Spleen (tissue), 11 donors: ENCODE data around the gene SPATA25. TPM values are rescaled to one million over a fixed set of nuclear protein-coding genes. Genes with fewer than 3 reads are reported as not detected.
"Not testable (repeated sequence)": the region's sequence is repeated elsewhere in the genome, so short reads cannot be mapped to it uniquely, and the experiment has no call there.

Experiments
- DNase-seq: peaks from one replicate; pipeline ENCODE4 v3.0.0-alpha.2; 2020
- H3K27ac ChIP-seq, 8 donors: fragments of 200-600 bp; sonication (generic) in 7 of 8; 1 replicate in 4 of 8; 2 replicates in 4 of 8; pipeline versions ENCODE4 v1.5.0 to v1.8.0; 2016 to 2021; ENCODE audit warnings: inconsistent platforms in 4 of 8, mild to moderate bottlenecking in 4 of 8, moderate library complexity in 1 of 8
- H3K27me3 ChIP-seq, 7 donors: fragments of 200-600 bp; sonication (generic) in 6 of 7; replicated peaks in 1 of 7; 1 replicate in 4 of 7; 2 replicates in 3 of 7; pipeline versions ENCODE4 v1.5.0 to v1.8.0; 2016 to 2021; ENCODE audit warnings: inconsistent platforms in 3 of 7, mild to moderate bottlenecking in 1 of 7
- H3K36me3 ChIP-seq, 6 donors: fragments of 200-600 bp; sonication (generic) in 5 of 6; 1 replicate in 4 of 6; 2 replicates in 2 of 6; pipeline versions ENCODE4 v1.5.0 to v1.8.0; 2016 to 2021; ENCODE audit warnings: inconsistent platforms in 2 of 6
- H3K4me1 ChIP-seq, 6 donors: fragments of 200-600 bp; sonication (generic) in 5 of 6; 1 replicate in 3 of 6; 2 replicates in 3 of 6; pipeline versions ENCODE4 v1.5.0 to v1.8.0; 2016 to 2021; ENCODE audit warnings: inconsistent platforms in 3 of 6
- H3K4me3 ChIP-seq, 8 donors: fragments of 200-600 bp; sonication (generic) in 7 of 8; 1 replicate in 4 of 8; 2 replicates in 4 of 8; pipeline versions ENCODE4 v1.5.0 to v1.8.0; 2016 to 2021; ENCODE audit warnings: inconsistent platforms in 4 of 8, mild to moderate bottlenecking in 4 of 8, moderate library complexity in 2 of 8
- H3K9me3 ChIP-seq, 8 donors: fragments of 200-600 bp; sonication (generic) in 7 of 8; 1 replicate in 4 of 8; 2 replicates in 4 of 8; pipeline versions ENCODE4 v1.5.0 to v1.8.0; 2016 to 2021; ENCODE audit warnings: inconsistent platforms in 4 of 8
- CTCF ChIP-seq, 11 experiments: fragments of 200-600 bp in 7 of 11; fragments of 450-650 bp in 4 of 11; sonication (generic) in 4 of 11; IDR thresholded peaks in 8 of 11; conservative IDR thresholded peaks in 3 of 11; 1 replicate in 7 of 11; 2 replicates in 4 of 11; pipeline versions ENCODE4 v1.4.0 to v1.8.0; 2016 to 2021; ENCODE audit warnings: antibody characterized with exemption in 11 of 11, inconsistent platforms in 4 of 11, mild to moderate bottlenecking in 1 of 11
- POLR2A ChIP-seq, 3 donors: fragments of 450-650 bp; IDR thresholded peaks; one replicate each; pipeline ENCODE4 v1.5.1; 2017; ENCODE audit warnings: antibody characterized with exemption in 3 of 3, mild to moderate bottlenecking in 1 of 3
- POLR2AphosphoS5 ChIP-seq, 3 donors: sonication (generic); formaldehyde crosslinking; IDR thresholded peaks; one replicate each; pipeline ENCODE4 v1.5.1; 2017; ENCODE audit warnings: antibody characterized with exemption in 3 of 3
- WGBS, 5 donors: extraction: QIAGEN DNeasy Blood & Tissue Kit in 3 of 5; methylation state at CpG; one replicate each; pipeline versions ENCODE4 v1.1.5 to v1.1.7; 2013 to 2018; 5-methylcytosine and 5-hydroxymethylcytosine counted together
- intact Hi-C: fragments of 100-400 bp; cut with DNase I; formaldehyde crosslinking; loops from one replicate; pipeline ENCODE4 v1.15.0; 2023; ENCODE audit warnings: low total_unique reads
- polyA plus RNA-seq, 3 donors: library from polyadenylated mRNA; stranded (reverse); fragments of 200-250 nt; gene quantifications; one replicate each; pipeline ENCODE4 v1.2.1, GENCODE V29; 2013
- total RNA-seq, 7 donors: library from RNA; depleted of rRNA in 3 of 7; stranded (reverse); fragments of >200 nt in 3 of 7; fragmentation: NEBNext Ultra II Directional in 4 of 7; extraction: Animal tissue kit (Norgen Biotek cat#: 25700) in 4 of 7; gene quantifications; one replicate each; pipeline versions ENCODE4 v1.1.0 to v1.2.1, GENCODE V29; 2016 to 2021
- donor health status: healthy with polysubstance abuse.
- donor health status: DM: no; HTN: no; CAD: no; lungs with moderate emphysema.
- donor health status: DM: no; HTN: no; CAD: no.
- donor health status: Bipolar disorder and iron deficiency.
- donor health status: healthy.
- donor health status: DM: no; HTN: no; CAD: no.
- donor health status: DM: yes; HTN: yes; CAD: no.

Gene SPATA25
- total and polyA plus RNA-seq, 10 donors: 0.41 to 11.5 (median 3.0) TPM

DNA sequence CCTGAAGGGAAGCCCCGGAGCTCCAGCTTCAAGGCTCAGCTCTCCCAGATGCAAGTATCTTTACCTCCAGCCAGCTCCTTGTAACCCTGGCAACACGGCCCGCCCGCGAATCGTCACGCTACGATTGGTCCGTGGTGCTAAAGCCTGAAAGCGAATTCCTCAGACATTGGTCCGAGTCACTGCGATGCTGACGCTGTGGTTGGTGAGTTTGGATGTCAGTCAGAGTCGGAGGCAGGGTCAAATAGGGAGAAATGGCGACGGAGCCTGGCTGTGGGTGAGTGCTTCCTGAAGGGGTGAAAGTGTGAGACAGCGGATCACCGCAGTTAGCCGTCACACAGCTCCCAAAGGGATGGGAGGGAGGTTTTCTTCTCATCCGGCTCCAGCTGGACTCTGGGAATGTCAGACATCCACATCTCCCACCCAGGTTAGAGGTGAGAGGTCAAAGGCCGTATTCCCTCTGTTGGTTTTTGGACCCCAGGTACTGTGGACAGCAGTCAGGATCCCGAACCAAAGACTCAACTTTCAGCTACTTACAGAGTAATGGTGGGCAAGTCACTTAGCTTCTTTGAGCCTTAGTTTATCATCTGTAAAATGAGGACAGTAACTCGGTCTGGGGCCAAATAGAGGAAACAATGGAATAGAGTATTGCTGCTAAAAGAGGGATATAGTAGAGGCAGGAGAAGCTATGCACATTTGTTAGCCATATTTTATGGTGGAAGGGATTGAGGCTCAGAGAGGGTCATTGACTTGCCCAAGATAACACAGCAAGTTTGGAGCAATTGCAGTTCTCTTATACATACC, 6.2 kb downstream of the SPATA25 start, which contains the start of gene ZSWIM1:
TSS of gene ZSWIM1 (plus strand) at position 240 of the 801 bp plus-strand sequence. CDS start 1,366 bp downstream, outside the sequence.
- Histone ChIP-seq H3K4me3 (peak within 1 kb of the TSS; percentile 45 to 83 (median 54)), H3K27ac (peak within 1 kb of the TSS; percentile 62 to 92 (median 83)), H3K36me3 (peaks cover 0 to 67% (median 36%) of the 10 kb centered on the region in 6 donors), H3K27me3 (no peaks in the 10 kb centered on the region), H3K4me1 (peaks cover 28 to 58% (median 47%) of the 10 kb centered on the region in 6 donors), H3K9me3 (no peaks in the 10 kb centered on the region)
- TF ChIP-seq POLR2AphosphoS5 (IDR thresholded peaks at IDR 0.05) (peak; percentile 67 to 93 (median 87)), POLR2A (IDR thresholded peaks at IDR 0.05) (no peak), CTCF (IDR thresholded peaks at IDR 0.05 in 8 of 11, conservative IDR thresholded peaks at IDR 0.05 in 3 of 11) (peak in 2 of 11 experiments; percentile 14 to 20)
- 0 to 1% (median 1%) methylated on average over 22 to 23 of the region's 23 CpGs for WGBS, 5 donors
- intact Hi-C loops: loop anchor here (10.0 kb wide), 1 partner anchor 86 kb away; the partner anchor contains the start of genes DNTTIP1 and WFDC3
- peak; percentile 99 for DNase-seq

DNA sequence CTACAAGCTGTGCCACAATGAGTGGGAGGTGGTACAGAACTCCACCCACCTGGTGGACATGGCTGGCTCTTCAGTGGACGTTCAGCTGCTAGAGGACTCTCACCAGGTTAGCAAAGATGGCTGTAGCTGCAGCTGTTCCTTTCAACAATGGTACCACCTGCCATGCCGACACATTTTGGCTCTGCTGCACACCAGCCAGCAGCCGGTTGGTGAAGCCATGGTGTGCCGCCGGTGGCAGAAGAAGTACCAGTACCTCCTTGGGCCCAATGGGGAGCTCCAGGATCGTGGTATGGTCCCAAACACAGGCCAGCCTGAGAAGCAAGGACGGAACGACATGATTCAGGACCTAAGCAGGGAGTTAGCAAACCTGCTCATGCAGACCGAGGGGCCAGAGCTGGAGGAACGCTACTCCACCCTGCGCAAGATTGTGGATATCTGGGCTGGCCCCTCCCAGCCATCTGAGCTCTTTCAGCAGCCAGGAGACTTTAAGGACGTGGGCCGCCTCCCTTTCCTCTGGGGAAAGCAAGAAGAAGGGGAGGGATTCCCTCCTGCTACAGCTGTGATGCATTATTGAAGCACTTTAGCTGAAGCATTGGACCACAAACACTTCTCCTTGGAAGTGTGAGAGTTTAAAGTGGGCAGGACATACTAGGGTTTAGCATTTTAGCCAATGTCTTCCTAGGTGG, 9.2 kb downstream of the SPATA25 start:
- DNase-seq: peak; percentile 63
- Histone ChIP-seq H3K27ac (no peak overlapping the region), H3K27me3 (no peaks in the 10 kb centered on the region), H3K36me3 (peaks cover 0 to 39% (median 29%) of the 10 kb centered on the region in 6 donors), H3K4me1 (peaks cover 16 to 30% (median 25%) of the 10 kb centered on the region in 6 donors), H3K4me3 (no peak overlapping the region), H3K9me3 (no peaks in the 10 kb centered on the region)
- 90 to 93% (median 91%) methylated on average over 13 of the region's 13 CpGs for WGBS, 5 donors
- intact Hi-C loops: no loop called here
- TF ChIP-seq POLR2A (IDR thresholded peaks at IDR 0.05): no peak
- TF ChIP-seq POLR2AphosphoS5 (IDR thresholded peaks at IDR 0.05): no peak
- no peak for TF ChIP-seq CTCF (IDR thresholded peaks at IDR 0.05 in 8 of 11, conservative IDR thresholded peaks at IDR 0.05 in 3 of 11)

GRCh38 chr20:45874576-45874975, 12.8 kb downstream of the SPATA25 start:
- peak; percentile 3 for DNase-seq
- Histone ChIP-seq H3K27ac (no peak overlapping the region), H3K4me1 (peaks cover 0 to 10% (median 2%) of the 10 kb centered on the region in 6 donors), H3K27me3 (no peaks in the 10 kb centered on the region), H3K4me3 (no peak overlapping the region), H3K9me3 (no peaks in the 10 kb centered on the region), H3K36me3 (peaks cover 0 to 36% (median 22%) of the 10 kb centered on the region in 6 donors)
- WGBS, 5 donors: 87 to 89% (median 89%) methylated on average over 4 of the region's 4 CpGs
- intact Hi-C loops: no loop called here
- no peak for TF ChIP-seq POLR2A (IDR thresholded peaks at IDR 0.05)
- no peak for TF ChIP-seq CTCF (IDR thresholded peaks at IDR 0.05 in 8 of 11, conservative IDR thresholded peaks at IDR 0.05 in 3 of 11)
- TF ChIP-seq POLR2AphosphoS5 (IDR thresholded peaks at IDR 0.05): no peak

DNA sequence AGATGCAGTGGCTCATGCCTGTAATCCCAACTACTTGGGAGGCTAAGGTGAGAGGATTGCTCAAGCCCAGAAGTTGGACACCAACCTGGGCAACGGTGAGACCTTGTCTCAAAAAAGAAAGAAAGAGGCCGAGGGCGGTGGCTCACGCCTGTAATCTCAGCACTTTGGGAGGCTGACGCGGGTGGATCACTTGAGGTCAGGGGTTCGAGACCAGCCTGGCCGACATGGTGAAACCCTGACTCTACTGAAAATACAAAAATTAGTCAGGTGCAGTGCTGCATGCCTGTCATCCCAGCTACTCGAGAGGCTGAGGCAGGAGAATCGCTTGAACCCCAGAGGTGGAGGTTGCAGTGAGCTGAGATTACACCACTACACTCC, 13.3 kb downstream of the SPATA25 start:
- H3K4me3 ChIP-seq, H3K4me1 ChIP-seq, H3K27me3 ChIP-seq, H3K9me3 ChIP-seq, H3K27ac ChIP-seq, intact Hi-C loops: not testable (repeated sequence)
- peak; percentile 36 for DNase-seq
- WGBS, 5 donors: 92 to 97% (median 95%) methylated on average over 10 of the region's 10 CpGs
- peaks cover 0 to 35% (median 22%) of the 10 kb centered on the region in 6 donors for H3K36me3 ChIP-seq
